Gastrocnemius medialis (tissue), 4 donors: ENCODE results near the gene ASS1. TPM values are rescaled to one million over a fixed set of nuclear protein-coding genes. Genes with fewer than 3 reads are reported as not detected.

ENCODE experiments used
- ATAC-seq, 2 donors: fragments of 150-250 bp; one replicate each; pipeline ENCODE4 v1.9.1; 2016
- DNase-seq, 2 donors: peaks; one replicate each; pipeline ENCODE4 v3.0.0-alpha.2; 2019
- H3K27ac ChIP-seq, 4 donors: fragments of 200-600 bp; sonication (generic); 1 replicate in 1 of 4; 2 replicates in 3 of 4; pipeline ENCODE4 v1.5.1; 2016 to 2018; ENCODE audit warnings: mild to moderate bottlenecking in 2 of 4, moderate library complexity in 1 of 4
- H3K27me3 ChIP-seq, 3 donors: fragments of 200-600 bp; sonication (generic) in 2 of 3; 1 replicate in 1 of 3; 2 replicates in 2 of 3; pipeline versions ENCODE4 v1.5.1 to v1.6.0; 2016 to 2019; ENCODE audit warnings: mild to moderate bottlenecking in 1 of 3, moderate library complexity in 1 of 3
- H3K36me3 ChIP-seq, 2 donors: fragments of 200-600 bp; sonication (generic) in 1 of 2; one replicate each; pipeline ENCODE4 v1.5.1; 2017 to 2018
- H3K4me1 ChIP-seq, 2 donors: fragments of 200-600 bp; sonication (generic) in 1 of 2; one replicate each; pipeline ENCODE4 v1.5.1; 2016 to 2017; ENCODE audit warnings: mild to moderate bottlenecking in 2 of 2
- H3K4me3 ChIP-seq, 4 donors: fragments of 200-600 bp; sonication (generic) in 3 of 4; 1 replicate in 1 of 4; 2 replicates in 3 of 4; pipeline ENCODE4 v1.5.1; 2016 to 2019; ENCODE audit warnings: mild to moderate bottlenecking in 2 of 4
- H3K9me3 ChIP-seq, 3 donors: fragments of 200-600 bp; sonication (generic) in 2 of 3; 1 replicate in 1 of 3; 2 replicates in 2 of 3; pipeline ENCODE4 v1.5.1; 2016 to 2019
- POLR2A ChIP-seq, 2 donors: fragments of 450-650 bp; IDR thresholded peaks; one replicate each; pipeline ENCODE4 v1.6.1; 2017; ENCODE audit warnings: antibody characterized with exemption in 2 of 2, mild to moderate bottlenecking in 2 of 2, moderate library complexity in 2 of 2
- in situ Hi-C, 4 donors: fragments of 200-750 bp; cut with MboI; loops; one replicate each; pipeline versions ENCODE4 v1.15.0 to v1.8.0; 2017; ENCODE audit warnings: low sequenced_read_pairs in 4 of 4
- intact Hi-C: fragments of 100-400 bp; cut with DNase I; formaldehyde crosslinking; loops from one replicate; pipeline ENCODE4 v1.15.1; 2023; ENCODE audit warnings: low total_unique reads
- total RNA-seq, 4 donors: library from RNA; depleted of rRNA; stranded (reverse); fragments of >200 nt; gene quantifications; one replicate each; pipeline versions ENCODE4 v1.1.0 to v1.2.3, GENCODE V29; 2016
- TF ChIP-seq, protein P1 (sequence below), 5 experiments: fragments of 450-650 bp in 3 of 5; fragments of 200-600 bp in 2 of 5; sonication (generic) in 2 of 5; IDR thresholded peaks in 4 of 5; conservative IDR thresholded peaks in 1 of 5; 1 replicate in 4 of 5; 2 replicates in 1 of 5; pipeline ENCODE4 v1.5.1; 2016 to 2019; ENCODE audit warnings: antibody characterized with exemption in 5 of 5, mild to moderate bottlenecking in 3 of 5, moderate library complexity in 3 of 5

ASS1 gene
- total RNA-seq, 4 donors from 2014 or later = 44.5 to 83.4 (median 68.5) TPM

DNA sequence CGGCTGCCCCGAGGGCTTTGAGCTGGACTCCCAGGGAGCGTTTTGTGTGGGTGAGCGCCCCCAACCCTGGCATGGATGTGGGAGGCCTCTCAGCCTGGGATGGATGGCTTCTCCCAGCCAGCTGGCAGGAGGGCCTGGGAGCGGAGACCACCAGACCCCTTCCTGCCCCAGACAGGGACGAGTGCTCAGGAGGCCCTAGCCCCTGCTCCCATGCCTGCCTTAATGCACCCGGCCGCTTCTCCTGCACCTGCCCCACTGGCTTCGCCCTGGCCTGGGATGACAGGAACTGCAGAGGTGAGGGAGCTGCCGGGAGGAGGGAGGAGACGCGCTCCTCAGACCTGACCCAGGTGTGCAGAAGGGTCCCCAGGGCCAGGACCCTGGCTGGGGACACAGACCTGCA lies 17.4 kb upstream of the ASS1 start:
- ATAC-seq (no peak), DNase-seq (no peak)
- TF ChIP-seq, protein P1, sequence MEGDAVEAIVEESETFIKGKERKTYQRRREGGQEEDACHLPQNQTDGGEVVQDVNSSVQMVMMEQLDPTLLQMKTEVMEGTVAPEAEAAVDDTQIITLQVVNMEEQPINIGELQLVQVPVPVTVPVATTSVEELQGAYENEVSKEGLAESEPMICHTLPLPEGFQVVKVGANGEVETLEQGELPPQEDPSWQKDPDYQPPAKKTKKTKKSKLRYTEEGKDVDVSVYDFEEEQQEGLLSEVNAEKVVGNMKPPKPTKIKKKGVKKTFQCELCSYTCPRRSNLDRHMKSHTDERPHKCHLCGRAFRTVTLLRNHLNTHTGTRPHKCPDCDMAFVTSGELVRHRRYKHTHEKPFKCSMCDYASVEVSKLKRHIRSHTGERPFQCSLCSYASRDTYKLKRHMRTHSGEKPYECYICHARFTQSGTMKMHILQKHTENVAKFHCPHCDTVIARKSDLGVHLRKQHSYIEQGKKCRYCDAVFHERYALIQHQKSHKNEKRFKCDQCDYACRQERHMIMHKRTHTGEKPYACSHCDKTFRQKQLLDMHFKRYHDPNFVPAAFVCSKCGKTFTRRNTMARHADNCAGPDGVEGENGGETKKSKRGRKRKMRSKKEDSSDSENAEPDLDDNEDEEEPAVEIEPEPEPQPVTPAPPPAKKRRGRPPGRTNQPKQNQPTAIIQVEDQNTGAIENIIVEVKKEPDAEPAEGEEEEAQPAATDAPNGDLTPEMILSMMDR (IDR thresholded peaks at IDR 0.05 in 4 of 5, conservative IDR thresholded peaks at IDR 0.05 in 1 of 5) = no peak
- TF ChIP-seq POLR2A (IDR thresholded peaks at IDR 0.05) = no peak
- peaks cover 0 to 3% (median 3%) of the 10 kb centered on the region in 3 donors for H3K27me3 ChIP-seq
- H3K4me1 ChIP-seq = no peaks in the 10 kb centered on the region
- in situ Hi-C loops = no loop called here
- H3K27ac ChIP-seq = no peak overlapping the region
- no peaks in the 10 kb centered on the region for H3K9me3 ChIP-seq
- H3K4me3 ChIP-seq = no peak overlapping the region
- intact Hi-C loops = no loop called here
- H3K36me3 ChIP-seq = no peaks in the 10 kb centered on the region

DNA sequence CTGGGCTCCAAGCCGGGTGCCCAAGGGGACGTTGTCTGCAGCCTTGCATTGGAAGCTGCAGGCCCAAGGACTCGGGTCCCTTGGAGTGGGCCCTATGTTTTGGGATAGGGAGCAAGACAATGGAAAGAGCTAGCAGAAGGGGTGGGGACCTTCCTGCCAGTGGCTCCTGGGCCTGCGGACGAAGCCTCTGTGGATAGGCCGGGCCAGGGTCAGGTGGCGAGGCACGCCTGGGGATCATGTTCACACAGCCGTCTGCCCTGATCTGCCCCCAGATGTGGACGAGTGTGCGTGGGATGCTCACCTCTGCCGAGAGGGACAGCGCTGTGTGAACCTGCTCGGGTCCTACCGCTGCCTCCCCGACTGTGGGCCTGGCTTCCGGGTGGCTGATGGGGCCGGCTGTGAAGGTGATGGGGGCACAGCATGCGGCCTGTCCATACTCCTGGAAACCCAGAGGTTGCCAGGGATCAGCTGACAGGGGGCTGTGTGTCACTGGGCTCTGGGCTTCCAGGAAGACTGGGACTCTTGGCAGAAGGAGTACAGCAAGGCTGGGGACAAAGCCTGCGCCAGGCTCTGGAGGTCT lies 16.6 kb upstream of the ASS1 start:
- no peak overlapping the region for H3K27ac ChIP-seq
- DNase-seq (no peak), ATAC-seq (no peak)
- H3K36me3 ChIP-seq = no peaks in the 10 kb centered on the region
- no peaks in the 10 kb centered on the region for H3K27me3 ChIP-seq
- H3K9me3 ChIP-seq = no peaks in the 10 kb centered on the region
- no peak overlapping the region for H3K4me3 ChIP-seq
- TF ChIP-seq, protein P1 (IDR thresholded peaks at IDR 0.05 in 4 of 5, conservative IDR thresholded peaks at IDR 0.05 in 1 of 5) = no peak
- no peak for TF ChIP-seq POLR2A (IDR thresholded peaks at IDR 0.05)
- in situ Hi-C loops (no loop called here), intact Hi-C loops (no loop called here)
- H3K4me1 ChIP-seq = no peaks in the 10 kb centered on the region

DNA sequence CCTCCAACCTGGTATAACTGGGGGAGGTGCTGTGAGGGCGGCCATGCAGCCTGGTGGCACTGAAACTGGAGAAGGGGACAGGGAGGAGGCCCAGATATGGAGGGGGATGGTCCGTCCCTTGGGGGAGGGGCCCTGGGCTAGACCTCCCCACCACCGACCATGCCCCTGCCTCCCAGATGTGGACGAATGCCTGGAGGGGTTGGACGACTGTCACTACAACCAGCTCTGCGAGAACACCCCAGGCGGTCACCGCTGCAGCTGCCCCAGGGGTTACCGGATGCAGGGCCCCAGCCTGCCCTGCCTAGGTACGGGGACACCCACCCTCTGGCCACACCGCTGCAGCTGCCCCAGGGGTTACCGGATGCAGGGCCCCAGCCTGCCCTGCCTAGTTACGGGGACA lies 15.4 kb upstream of the ASS1 start:
- H3K27ac ChIP-seq = no peak overlapping the region
- in situ Hi-C loops (no loop called here), intact Hi-C loops (no loop called here)
- H3K4me3 ChIP-seq = no peak overlapping the region
- H3K4me1 ChIP-seq = no peaks in the 10 kb centered on the region
- H3K27me3 ChIP-seq = no peaks in the 10 kb centered on the region
- ATAC-seq = no peak
- no peaks in the 10 kb centered on the region for H3K9me3 ChIP-seq
- no peak for DNase-seq
- H3K36me3 ChIP-seq = no peaks in the 10 kb centered on the region
- no peak for TF ChIP-seq POLR2A (IDR thresholded peaks at IDR 0.05)
- TF ChIP-seq, protein P1 (IDR thresholded peaks at IDR 0.05 in 4 of 5, conservative IDR thresholded peaks at IDR 0.05 in 1 of 5) = no peak

DNA sequence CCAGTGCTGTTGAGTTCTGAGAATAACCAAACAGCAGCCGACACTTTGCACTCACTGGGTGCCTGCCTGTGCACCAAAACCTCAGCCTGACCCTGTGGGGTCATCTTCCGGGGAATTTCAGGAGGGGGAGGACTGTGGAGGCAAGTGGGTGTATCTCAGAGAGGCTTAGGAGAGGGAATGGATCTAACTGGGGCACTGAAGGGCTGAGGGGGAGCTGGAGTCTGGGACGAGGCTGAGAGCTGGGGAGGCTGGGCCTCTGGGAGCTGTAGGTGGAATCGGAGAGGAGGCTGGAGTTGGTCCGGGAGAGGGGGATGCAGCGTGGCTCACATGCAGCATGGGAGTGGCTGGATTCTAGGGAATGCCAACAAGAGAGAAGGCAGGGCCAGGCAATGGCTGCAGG lies 14.9 kb upstream of the ASS1 start:
- Histone ChIP-seq H3K4me3 (no peak overlapping the region), H3K9me3 (no peaks in the 10 kb centered on the region), H3K27me3 (no peaks in the 10 kb centered on the region), H3K36me3 (no peaks in the 10 kb centered on the region), H3K27ac (no peak overlapping the region), H3K4me1 (no peaks in the 10 kb centered on the region)
- TF ChIP-seq, protein P1 (IDR thresholded peaks at IDR 0.05 in 4 of 5, conservative IDR thresholded peaks at IDR 0.05 in 1 of 5) = no peak
- TF ChIP-seq POLR2A (IDR thresholded peaks at IDR 0.05) = no peak
- in situ Hi-C loops = no loop called here
- intact Hi-C loops = no loop called here
- ATAC-seq (no peak), DNase-seq (no peak)

DNA sequence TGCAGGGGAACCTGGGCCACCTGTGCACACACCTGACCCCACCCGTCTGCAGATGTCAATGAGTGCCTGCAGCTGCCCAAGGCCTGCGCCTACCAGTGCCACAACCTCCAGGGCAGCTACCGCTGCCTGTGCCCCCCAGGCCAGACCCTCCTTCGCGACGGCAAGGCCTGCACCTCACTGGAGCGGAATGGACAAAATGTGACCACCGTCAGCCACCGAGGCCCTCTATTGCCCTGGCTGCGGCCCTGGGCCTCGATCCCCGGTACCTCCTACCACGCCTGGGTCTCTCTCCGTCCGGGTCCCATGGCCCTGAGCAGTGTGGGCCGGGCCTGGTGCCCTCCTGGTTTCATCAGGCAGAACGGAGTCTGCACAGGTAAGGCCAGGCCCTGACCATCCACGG lies 14.5 kb upstream of the ASS1 start:
- DNase-seq (no peak), ATAC-seq (no peak)
- H3K9me3 ChIP-seq = no peaks in the 10 kb centered on the region
- no peaks in the 10 kb centered on the region for H3K36me3 ChIP-seq
- no peak overlapping the region for H3K4me3 ChIP-seq
- in situ Hi-C loops (no loop called here), intact Hi-C loops (no loop called here)
- no peaks in the 10 kb centered on the region for H3K27me3 ChIP-seq
- TF ChIP-seq, protein P1 (IDR thresholded peaks at IDR 0.05 in 4 of 5, conservative IDR thresholded peaks at IDR 0.05 in 1 of 5) = no peak
- no peak for TF ChIP-seq POLR2A (IDR thresholded peaks at IDR 0.05)
- no peaks in the 10 kb centered on the region for H3K4me1 ChIP-seq
- H3K27ac ChIP-seq = no peak overlapping the region
